HG03354 (cell line): ENCODE measurements around the gene ARHGAP32.
"Not testable (repeated sequence)": the region's sequence is repeated elsewhere in the genome, so short reads cannot be mapped to it uniquely, and the experiment has no call there.

Experiments used
- ATAC-seq: cut with Tn5 transposase; IDR thresholded peaks from one replicate; pipeline ENCODE4 v1.9.1; 2021; ENCODE audit warnings: mild to moderate bottlenecking; ENCODE audit not compliant: unreplicated experiment, poor library complexity, severe bottlenecking

ARHGAP32 gene

DNA sequence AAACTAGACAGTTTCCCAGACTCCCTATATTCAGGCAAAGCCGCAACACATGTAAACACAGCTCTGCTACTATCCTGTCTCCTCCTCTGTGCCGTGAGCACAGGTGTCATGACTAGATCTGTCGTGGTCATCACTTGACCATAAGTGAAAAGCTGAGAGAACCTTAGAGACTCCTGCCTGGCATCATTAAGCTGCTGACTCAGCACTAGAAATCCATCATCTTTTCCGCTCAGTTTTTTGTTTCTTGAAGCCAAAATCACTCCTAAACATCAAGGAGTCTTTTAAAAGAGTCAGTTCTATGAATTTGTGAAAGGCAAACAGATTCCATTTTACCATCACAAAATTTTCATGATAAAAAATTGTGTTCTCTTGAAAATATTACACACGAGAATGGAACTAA lies 147.0 kb downstream of the ARHGAP32 start:
- no peak for ATAC-seq

DNA sequence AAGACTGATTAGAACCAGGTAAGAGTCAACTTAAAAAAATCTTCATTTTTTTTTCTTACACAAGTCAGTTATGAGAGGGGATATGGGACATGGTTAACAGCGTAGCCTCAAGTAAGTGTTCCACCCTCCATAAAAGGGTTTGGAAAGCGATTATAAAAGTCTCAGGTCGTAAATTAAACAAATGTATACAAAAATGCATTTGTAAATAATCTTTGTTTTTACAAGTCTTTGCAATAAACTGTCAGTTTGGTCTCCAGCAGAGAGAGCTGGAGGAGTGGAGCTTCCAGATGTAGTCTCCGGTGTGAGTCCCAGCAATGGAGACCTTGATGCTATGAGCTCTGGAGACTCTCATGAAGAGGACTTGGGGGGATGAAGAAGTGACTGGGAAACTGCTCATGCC lies 149.6 kb downstream of the ARHGAP32 start:
- no peak for ATAC-seq

DNA sequence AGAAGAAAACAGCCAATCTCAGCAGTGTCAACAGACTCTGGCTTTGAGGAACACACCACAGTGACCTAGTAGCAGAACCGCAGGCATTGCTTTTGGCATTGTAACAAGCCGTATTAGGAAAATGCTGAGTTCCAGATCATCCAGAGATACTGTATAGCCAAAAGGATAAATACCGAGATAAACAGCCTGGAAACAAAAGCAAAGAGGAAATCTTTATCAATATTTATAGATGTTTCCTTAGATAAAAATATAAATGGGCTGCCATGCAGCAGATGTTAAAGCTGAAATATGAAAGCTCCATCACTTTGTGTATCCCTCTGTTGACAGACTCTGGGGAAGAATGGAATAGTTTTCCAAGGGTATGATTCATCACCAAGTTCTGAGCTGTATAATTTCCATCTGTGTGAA lies 150.5 kb downstream of the ARHGAP32 start:
- no peak for ATAC-seq

DNA sequence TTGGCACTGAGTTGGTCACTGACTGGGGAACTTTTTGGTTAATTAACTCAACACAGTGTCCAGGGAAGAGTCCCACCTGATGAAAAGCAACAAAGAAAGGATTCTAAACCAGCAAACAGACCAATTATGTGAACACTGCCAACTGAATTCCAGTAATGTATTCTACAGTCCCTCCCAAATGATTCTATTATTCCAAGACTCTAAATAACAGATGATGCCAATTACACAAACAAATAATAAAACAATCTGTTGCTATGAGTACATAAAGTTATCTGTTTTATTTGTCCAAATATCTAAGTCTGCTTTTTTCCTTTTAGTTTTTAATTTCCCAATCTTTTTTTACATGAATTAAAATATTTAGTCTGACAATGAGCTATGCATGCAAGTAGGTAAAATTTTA lies 151.2 kb downstream of the ARHGAP32 start:
- no peak for ATAC-seq

DNA sequence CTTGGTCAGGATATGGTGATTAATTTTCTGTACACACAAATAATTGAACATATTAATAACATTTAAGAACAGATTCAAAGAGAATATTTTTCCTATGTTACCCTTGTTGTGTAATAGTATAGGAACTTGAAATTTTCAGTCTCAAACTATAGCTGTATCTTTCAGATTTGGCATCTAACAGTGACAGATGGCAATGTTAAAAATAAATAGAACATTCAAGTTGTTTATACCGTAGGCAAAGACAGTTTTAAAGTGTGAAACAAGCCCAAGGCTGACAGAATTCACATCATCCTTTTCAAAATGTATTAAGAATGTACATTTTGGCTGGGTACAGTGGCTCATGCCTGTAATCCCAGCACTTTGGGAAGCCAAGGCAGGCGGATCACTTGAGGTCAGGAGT lies 156.9 kb downstream of the ARHGAP32 start:
- no peak for ATAC-seq

DNA sequence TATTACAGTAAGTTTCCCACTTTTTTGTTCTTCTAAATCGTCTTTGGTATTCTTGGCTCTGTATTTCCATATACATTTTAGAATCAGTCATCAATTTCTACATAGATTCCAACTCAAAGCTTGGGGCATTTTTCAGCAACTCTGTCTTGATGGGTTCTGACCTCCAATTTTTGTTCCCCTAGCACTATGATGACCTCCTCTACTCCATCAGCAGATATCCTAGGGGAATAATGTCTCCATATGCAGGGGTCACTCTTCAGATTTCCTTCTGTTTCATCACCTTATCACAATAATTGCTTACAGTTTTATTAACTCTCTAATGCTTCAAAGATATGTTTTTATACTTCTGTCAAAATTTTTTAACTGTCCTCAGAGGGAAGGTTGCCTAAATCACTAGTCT lies 158.1 kb downstream of the ARHGAP32 start:
- ATAC-seq = no peak

DNA sequence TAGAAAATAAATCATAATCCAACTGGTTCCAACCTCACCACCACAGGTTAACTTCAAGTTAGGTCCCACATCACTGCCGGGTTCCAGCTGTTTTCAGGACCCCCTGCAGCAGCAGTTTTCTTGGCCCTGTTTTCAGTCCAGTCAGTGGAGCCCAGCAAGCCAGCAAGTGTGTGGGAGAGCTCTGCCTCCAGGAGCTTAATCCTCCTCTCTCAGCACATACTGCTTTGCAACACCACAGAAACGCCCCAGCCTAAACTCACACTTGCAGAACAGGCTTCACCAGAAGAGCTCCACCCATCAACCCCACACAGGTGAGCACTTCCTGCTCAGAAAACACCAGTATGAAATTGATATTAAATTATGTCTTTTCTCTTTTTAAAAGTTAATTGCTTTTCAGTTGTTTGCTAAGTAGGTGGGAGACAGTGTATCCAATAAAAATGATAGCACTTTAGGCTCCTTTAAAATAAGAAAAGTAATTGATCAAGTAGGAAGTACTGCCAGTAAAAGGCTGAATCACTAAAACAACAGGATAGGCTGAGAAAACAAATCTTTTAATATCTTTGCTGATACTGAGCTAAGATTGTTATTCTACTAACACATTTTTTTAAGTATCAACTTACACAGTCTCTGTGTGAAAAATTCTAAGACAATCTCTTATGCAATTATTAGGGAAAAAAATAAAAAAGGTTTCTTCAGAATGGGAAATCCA lies 168.0 kb downstream of the ARHGAP32 start:
- no peak for ATAC-seq

DNA sequence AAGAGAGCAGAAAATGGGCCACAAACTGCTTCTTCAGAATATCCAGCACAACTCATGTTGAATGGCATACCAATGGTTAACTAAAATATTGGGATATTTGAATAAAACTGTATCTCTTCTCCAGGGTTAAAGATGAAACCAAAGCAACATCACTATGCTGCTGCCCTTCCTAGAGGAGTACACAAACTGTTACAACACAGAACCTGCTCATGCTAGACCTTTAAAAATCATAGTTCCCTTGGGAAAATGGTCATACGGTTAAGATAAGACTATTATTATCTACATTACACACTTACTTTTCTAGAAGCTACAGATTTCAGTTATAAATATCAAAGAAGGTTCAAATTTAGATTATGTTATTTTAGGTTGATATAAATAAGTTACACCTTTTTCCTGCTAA lies 170.8 kb downstream of the ARHGAP32 start:
- no peak for ATAC-seq

DNA sequence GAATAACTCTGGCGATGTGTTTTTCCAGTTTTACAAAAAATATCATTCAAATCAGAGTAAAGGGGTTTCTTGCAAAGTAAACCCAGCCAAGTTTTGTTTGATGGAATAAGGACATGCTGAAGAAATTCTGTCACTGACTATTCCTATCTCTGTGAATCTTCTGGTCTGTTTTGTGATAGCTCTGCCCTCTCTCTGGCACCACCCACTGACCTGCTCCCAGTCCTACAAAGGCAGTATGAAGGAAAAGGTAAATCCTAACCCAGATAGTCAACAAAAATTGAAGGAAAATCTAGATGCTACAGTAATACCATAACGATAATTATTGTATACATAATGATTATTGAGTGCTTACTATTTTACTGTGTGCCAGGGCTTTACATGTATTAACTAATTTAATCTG lies 173.1 kb downstream of the ARHGAP32 start:
- no peak for ATAC-seq

DNA sequence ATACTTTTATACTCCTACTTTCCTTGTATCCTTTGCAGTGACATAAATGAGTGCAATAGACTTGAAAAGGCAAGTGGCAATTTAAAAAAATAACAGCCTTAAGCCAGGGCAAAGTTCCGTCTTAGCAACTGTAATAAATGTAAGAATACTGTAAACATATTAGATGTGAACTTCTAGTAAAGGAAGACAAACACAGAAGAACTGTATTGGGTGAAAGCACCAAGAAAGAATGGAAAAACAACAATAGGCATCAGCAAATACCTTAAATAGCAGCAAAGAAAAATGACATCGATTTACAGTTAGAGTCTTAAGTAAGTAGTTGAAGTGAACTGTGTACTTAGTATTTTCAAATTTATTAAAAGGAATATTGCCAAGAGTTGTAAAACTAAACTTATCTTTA lies 174.0 kb downstream of the ARHGAP32 start:
- no peak for ATAC-seq

DNA sequence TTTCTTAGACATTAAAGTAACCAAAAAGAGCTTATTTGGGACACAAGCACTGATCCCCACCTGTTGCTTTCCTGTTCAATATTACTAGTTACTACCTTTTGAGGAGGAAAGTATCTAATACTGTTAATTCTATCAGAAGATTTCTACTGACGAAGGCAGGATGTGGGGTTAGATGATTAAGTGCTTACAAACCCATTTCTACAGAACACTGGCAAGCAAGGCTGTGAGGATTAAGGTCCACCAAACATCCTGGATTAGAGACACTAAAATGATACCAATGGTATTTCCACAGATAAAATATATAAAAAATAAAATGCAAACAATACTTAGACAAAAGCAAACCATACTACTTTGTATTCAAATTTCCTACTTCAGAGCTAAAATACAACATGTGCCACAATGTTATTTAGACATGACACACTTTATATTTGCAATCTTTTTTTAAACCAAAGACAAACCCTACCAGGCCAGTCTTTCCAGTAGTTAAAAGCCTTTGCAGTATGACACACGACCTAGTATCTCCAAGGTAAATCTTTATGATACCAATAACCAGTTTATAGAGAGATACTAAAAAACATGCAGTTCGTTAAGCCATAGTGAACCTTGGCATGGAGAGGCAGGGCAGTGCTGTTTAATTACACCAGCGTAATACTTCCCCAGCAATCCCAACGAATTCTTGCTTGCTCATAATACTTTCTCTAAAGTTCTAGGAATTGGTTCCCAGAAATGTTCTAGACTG lies 178.2 kb downstream of the ARHGAP32 start:
- no peak for ATAC-seq

DNA sequence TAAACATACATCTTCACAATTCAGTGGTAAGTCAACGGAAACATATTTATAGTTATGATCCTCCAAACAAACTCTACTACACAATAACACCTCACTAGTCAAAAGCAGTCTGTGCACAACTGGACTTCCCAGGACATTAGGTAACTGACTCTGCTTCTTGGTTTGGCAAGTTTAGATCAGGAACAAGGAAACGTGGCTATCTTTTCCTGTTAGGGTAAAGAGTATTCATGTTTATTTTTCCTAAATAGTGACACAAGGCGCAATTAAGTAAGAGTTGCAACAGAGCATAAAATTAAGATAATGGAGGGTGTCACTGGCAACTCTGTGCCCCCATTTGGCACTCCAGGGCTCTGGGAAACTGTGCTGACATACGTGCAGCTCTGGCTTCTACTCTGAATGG lies 179.2 kb downstream of the ARHGAP32 start:
- ATAC-seq = no peak

DNA sequence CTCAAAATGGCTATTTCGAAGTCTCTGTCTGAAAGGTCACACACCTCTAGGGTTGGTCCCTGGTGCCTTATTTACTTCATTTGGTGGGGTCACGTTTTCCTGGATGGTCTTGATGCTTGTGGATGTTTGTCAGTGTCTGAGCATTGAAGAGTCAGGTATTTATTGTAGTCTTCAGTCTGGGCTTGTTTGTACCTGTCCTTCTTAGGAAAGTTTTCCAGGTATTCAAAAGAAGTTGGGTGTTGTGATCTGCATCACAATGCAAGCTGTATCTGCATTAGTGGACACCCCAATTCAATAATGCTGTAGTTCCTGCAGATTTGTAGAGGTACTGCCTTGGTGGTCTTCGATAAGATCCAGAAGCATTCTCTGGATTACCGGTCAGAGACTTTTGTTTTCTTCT lies 186.0 kb downstream of the ARHGAP32 start:
- no peak for ATAC-seq

DNA sequence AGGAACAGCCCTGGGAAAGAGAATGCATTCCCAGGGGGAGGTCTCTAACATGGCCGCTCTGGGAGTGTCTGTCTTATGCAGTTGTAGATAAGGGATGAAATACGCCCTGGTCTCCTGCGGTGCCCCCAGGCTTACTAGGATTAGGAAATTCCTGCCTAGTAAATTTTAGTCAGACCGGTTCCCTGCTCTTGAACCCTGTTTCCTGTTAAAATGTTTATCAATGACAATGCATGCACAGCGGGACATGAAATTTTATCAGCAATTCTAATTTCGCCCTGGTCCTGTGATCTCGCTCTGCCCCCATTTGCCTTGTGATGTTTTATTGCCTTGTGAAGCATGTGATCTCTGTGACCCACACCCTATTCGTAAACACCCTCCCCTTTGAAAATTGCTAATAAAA lies 193.0 kb downstream of the ARHGAP32 start:
- not testable (repeated sequence) for ATAC-seq

DNA sequence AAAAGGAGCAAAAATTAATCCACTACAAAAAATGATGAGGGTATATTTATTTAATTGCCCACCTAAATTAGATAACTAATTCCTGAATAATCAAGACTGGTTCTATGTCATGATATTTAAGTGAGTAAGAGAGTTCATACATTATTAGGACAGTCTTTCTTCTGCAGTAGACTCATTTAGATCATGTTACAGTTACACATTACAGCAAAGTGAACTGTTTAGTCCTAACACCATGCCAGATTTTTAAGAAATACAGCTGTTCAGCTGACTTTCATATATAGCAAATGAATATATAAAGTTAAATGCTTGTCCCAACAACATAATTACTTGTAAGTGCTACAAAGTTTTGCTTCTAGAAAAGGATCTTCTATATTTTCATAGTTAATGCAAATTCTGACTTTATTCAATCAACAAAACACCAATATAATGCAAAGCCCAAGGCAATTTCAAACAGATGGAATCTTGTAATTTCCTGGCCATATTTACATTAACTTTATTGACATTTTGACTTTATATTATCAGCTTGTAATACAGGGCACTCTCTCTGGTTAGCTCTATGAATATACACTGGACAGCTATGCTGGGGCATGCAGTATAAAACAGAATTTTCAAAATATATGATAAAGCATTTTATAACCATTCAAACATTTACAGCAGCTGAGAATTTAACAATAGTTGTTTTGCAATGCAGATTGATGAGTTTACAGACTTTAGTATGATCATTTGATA lies 203.7 kb downstream of the ARHGAP32 start:
- ATAC-seq = no peak

DNA sequence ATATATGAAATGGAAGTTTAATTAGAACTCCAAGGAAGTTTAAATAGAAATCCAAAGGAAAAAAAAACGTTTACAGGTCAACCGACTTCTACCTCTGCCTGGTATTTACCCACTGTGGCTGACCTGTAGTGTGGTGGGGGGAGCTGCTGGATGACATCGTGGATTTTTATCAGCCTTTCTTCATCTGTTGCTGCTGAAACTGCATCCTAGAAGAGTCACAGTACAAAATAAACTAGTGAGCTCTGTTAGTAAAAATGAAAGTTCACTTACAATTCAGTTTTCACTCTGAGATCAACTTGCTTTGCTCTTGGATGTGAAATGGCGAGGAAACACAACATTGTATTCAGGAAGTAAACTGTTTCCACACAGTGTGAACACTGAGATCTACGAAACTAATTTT lies 206.2 kb downstream of the ARHGAP32 start:
- no peak for ATAC-seq

DNA sequence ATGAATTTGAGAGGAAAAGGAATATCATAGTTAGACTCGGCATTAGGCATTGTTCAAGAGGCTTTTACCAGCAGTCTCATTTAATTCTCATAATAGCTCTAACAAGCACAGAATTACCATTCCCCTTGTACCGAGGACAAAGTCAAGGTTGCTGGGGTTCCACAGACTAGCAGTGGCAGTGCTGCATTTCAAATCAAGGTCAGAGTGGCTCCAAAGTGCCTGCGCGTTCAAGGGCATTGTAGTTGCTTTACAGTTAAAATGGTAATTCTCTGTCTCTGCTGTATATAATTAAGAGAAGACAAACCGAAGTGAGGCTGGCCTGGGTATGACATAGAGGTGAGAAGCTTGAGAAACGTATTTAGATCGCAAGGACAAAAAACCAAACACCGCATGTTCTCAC lies 209.1 kb downstream of the ARHGAP32 start:
- no peak for ATAC-seq

DNA sequence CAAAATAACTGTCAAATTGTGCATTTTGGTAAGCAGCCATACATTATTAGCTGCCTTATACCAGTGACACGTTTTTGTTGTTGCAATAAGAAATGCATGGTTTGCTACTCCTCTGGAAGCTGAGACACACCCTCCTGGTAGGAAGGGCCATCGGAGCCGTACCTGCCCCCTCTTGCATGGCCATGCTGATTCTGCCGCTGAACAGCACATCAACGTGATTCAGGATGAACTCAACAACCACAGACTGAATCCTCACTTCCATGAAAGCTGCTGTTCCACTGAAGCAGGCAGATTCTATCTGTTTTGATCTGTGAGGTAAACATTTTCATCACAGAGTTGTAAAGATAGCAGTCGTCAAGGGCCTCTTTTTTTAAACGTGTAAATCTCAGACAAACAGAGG lies 210.9 kb downstream of the ARHGAP32 start:
- no peak for ATAC-seq

DNA sequence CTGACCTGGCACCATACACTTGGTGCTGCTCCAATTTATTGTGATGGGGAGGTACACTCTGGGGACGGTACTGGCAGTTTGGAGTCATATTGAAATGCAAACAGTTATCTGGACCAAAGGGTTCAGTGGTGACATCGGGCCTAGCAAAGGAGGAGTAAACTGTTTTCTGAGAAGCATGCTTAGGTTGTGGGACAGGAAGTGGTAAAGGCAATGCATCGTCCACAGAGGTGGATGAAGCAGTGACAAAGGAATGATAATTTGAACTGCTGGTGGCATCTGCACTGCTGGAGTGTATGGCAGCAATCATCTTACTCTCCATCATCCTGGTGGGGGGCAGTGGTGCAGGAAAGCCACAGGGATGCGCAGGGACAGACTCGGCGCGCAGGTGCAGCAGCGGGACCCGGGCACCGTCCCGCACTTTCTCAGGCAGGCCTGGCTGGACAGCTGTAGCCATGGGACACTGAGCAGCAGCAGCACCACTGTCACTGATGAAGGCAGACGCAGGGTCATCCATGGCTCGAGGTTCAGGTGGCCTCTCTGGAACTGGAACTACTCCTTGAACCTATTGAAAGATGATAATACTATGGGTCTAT lies 221.4 kb downstream of the ARHGAP32 start:
- no peak for ATAC-seq

DNA sequence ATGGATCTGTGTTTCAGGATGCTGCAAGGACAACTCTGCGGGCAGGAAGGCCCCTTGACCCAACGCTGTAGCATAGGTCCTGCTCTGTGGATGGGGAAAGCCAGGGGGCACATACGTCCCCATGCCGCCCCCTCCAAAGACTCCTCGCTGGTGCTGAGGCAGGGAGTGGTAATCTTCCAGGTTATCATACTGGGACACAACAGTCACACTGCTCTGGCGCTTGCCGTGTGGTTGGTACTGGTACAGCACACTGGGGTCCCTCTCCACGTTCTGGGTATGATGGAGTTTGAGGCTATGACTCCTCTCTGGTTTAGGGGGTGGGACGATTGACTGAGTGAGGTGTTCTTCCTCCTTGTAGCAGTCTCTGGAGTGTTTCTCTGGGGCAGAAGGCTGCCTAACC lies 223.2 kb downstream of the ARHGAP32 start:
- no peak for ATAC-seq

DNA sequence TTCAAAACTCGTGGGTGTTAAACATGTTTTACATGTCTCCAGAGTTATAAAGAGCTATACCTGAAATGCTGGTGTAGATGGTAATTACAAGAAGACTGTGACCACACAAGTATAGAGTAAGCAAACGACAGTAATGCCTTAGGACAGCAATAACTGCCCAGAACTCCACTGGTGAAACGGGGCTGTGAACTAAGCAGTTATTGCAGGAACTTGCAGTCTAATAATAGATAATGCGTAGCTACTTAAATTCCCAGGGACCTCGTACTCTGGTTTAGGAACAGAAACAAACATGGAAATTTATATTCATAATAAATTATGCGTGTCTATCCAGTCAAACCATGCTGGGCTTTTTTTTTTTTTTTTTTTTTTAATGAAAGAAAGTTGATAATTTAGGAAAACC lies 224.5 kb downstream of the ARHGAP32 start:
- ATAC-seq = no peak
